GM12891 (cell line): Measurements from ENCODE around the gene SUPT5H.

Experiments used
- DNase-seq: peaks from one replicate; pipeline ENCODE4 v3.0.0; 2011; ENCODE audit warnings: low spot score; ENCODE audit not compliant: insufficient read length
- FAIRE-seq: peaks from 2 replicates; lab custom pipeline; 2011; peaks lifted over from hg19 to GRCh38; lab: Jason Lieb, UNC
- PAX5 ChIP-seq: IDR thresholded peaks from 2 replicates; pipeline ENCODE4 v1.6.1; 2011; ENCODE audit warnings: low read length, moderate library complexity, mild to moderate bottlenecking; ENCODE audit not compliant: insufficient read depth, severe bottlenecking
- POLR2A ChIP-seq: IDR thresholded peaks from 2 replicates; pipeline ENCODE4 v1.6.1; 2011; ENCODE audit warnings: low read depth, low read length, control low read depth
- POLR2AphosphoS5 ChIP-seq: IDR thresholded peaks from 2 replicates; pipeline ENCODE4 v1.6.1; 2011; ENCODE audit warnings: low read depth, low read length, control low read depth
- POU2F2 ChIP-seq: IDR thresholded peaks from 2 replicates; pipeline ENCODE4 v1.6.1; 2011; ENCODE audit warnings: low read depth, mild to moderate bottlenecking, control low read depth, low read length, moderate library complexity
- SPI1 ChIP-seq: IDR thresholded peaks from 2 replicates; pipeline ENCODE4 v1.6.1; 2011; ENCODE audit warnings: low read depth, low read length, control low read depth
- TAF1 ChIP-seq: IDR thresholded peaks from 2 replicates; pipeline ENCODE4 v1.6.1; 2011; ENCODE audit warnings: low read depth, low read length, control low read depth

Gene SUPT5H

DNA sequence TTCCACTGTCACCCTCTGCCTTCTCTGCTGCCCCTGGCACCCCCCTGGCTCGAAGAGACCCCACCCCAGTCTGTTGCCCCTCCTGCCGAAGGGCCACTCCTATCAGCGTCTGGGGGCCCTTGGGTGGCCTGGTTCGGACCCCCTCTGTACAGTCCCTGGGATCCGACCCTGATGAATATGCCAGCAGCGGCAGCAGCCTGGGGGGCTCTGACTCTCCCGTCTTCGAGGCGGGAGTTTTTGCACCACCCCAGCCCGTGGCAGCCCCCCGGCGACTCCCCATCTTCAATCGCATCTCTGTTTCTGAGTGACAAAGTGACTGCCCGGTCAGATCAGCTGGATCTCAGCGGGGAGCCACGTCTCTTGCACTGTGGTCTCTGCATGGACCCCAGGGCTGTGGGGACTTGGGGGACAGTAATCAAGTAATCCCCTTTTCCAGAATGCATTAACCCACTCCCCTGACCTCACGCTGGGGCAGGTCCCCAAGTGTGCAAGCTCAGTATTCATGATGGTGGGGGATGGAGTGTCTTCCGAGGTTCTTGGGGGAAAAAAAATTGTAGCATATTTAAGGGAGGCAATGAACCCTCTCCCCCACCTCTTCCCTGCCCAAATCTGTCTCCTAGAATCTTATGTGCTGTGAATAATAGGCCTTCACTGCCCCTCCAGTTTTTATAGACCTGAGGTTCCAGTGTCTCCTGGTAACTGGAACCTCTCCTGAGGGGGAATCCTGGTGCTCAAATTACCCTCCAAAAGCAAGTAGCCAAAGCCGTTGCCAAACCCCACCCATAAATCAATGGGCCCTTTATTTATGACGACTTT lies 36.8 kb upstream of the SUPT5H start:
- no peak for DNase-seq
- TF ChIP-seq POLR2A (no peak), TAF1 (peak; percentile 14; the same call in 1 of the 2 replicates), POU2F2 (peak; percentile 10; the same call in 1 of the 2 replicates), SPI1 (no peak), PAX5 (no peak), POLR2AphosphoS5 (peak; percentile 18; the same call in 1 of the 2 replicates)
- FAIRE-seq = no peak

DNA sequence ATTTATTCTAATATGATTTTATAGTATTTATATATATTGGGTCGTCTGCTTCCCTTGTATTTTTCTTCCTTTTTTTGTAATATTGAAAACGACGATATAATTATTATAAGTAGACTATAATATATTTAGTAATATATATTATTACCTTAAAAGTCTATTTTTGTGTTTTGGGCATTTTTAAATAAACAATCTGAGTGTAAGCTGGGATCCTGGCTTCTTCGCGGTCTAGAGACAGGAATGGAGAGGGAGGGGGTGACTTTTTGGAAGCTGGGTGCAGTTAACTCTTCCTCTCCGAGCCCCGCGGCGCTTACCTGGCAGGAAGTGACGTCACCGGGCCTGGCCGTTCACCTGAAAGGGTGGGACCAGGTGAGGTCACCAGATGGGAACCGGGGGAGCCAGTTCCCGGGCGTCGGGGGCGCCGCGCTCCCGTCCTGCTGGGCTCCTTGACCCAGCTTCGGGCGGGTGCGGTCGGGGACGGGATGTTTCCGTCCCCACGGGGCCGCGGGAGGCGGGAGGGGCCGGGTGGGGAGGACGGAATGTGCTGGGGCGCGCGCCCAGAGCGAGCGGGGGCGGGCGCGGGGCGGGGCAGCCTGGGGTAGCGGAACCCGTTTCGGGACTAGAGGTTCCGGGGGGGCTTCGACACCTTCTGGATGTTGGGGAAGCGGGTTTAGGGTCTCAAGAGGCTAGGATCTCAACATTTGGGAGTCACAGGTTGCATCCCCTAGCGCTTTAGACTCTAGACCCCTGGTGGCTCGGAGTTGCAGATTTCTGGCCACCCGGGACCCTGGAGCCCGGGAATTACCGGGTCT lies 36.0 kb upstream of the SUPT5H start:
- peak; percentile 61 for FAIRE-seq
- TF ChIP-seq POU2F2 (peak; percentile 71; the same call in 1 of the 2 replicates), POLR2A (peak; percentile 87), SPI1 (no peak), POLR2AphosphoS5 (peak; percentile 91)
- DNase-seq = no peak

DNA sequence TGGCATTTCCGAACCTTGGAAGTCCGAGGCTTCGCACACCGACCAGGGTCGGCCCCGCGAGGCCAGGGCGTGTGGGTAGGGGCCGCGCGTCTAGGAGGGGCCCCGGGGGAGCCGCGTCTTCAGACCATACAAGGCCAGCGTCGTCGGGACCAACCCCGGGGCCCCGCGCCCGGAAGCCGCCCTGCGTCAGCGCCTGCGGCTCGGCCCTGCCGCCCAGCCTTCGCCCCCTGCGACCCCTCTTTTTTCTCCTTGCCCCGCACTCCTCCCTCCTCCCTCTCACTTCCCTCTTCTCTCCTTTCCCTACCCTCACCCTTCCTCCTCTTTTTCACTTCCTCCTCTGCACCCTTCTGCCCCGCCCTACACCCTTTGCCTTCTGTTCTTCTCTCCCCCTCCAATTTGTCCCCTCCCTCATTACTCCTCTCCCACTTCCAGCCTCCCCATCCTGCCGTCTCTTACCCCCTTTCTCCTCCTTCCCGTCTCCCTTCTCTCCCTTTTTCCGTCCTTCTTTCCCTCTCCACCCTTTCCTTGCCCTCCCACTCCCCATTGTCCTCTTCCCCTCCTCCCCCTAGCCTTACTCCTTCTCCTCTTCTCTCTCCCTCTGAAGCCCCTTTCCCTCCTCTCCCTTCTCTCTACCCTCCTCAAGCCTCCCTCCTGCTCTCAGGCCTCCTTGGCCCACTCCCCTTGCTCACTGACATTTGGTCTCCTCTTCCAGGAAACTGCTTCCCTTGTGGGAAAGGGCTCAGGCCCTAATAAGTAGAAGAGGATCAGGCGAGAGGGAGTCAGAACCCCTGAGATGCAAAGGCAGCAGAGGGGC lies 35.2 kb upstream of the SUPT5H start:
- FAIRE-seq = peak; percentile 76
- TF ChIP-seq PAX5 (no peak), POLR2A (peak; percentile 72), SPI1 (peak; percentile 92), POLR2AphosphoS5 (peak; percentile 89), TAF1 (0 out of 2 replicates have a peak, but pooled peaks have one; percentile 49)
- peak; percentile 57 for DNase-seq

- no peak for DNase-seq
- TF ChIP-seq POLR2AphosphoS5 (0 out of 2 replicates have a peak, but pooled peaks have one; percentile 18), TAF1 (no peak)
- FAIRE-seq = no peak
These were observed 34.6 kb upstream of the SUPT5H start for GRCh38 chr19:39410831-39411080.

GRCh38 chr19:39411081-39411831 lies 34.1 kb upstream of the SUPT5H start:
- DNase-seq = no peak
- no peak for FAIRE-seq
- TF ChIP-seq POU2F2 (no peak), POLR2AphosphoS5 (0 out of 2 replicates have a peak, but pooled peaks have one; percentile 37), POLR2A (peak; percentile 48)

DNA sequence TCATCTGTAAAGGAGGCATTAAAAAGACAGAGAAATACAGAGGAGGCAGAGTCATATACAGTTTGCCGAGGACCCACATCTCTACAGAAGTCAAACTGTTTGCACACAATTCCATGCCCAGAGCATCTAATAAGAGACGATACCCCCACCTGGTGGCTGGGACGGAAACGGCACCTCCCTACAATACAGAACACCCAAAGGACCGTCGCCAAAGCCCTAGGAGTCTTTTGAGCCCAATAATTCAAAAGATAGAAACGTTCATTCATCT lies 33.6 kb upstream of the SUPT5H start:
- DNase-seq = no peak
- peak; percentile 95 for FAIRE-seq
- no peak for TF ChIP-seq SPI1
- no peak for TF ChIP-seq POLR2AphosphoS5
- TF ChIP-seq TAF1 = no peak

DNA sequence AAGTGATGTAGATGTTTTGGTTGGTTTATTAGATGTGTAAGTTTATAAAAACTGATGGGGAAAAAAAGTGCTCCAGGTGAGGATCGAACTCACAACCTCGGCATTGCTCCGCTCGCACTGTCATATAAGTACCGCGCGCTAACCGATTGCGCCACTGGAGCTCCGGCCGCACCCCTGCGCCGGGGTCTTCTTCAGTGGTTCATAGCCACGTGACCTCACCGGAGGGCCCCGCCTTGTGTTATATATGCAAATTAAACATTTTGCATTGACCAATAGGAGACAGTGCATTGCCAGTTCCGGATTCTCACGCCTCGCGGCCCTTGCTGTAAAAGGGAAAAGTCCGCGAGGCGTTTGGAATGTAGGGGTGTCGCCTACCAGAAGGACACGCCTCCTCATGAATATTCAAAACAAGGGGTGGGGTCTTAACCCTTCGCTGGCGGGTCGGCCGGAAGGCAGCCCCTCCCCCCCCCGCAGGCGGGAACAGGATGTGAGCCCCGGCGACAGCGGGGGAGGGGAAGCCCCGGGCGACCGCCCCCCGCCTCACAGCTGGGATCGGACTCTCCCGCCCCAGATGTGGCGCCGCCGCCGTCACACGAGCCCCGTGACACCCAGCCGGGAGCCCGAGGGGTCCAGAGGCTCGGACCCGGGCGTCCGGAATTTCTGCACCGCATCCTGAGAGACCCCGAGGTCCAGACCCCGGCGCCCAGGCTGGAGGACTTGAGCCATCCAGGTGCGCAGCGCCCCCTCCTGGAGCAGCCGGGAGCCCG lies 33.1 kb upstream of the SUPT5H start, which contains the start of gene PLEKHG2:
Gene PLEKHG2, plus strand, starts transcription at position 570 of the 767 bp plus-strand sequence. CDS start 1,418 bp downstream, outside the sequence.
- FAIRE-seq = no peak
- TF ChIP-seq POU2F2 (peak; percentile 100), TAF1 (peak; percentile 47; the same call in 1 of the 2 replicates), POLR2A (peak; percentile 76; the same call in 1 of the 2 replicates), SPI1 (peak; percentile 41), POLR2AphosphoS5 (peak; percentile 78), PAX5 (no peak)
- DNase-seq = peak; percentile 96

DNA sequence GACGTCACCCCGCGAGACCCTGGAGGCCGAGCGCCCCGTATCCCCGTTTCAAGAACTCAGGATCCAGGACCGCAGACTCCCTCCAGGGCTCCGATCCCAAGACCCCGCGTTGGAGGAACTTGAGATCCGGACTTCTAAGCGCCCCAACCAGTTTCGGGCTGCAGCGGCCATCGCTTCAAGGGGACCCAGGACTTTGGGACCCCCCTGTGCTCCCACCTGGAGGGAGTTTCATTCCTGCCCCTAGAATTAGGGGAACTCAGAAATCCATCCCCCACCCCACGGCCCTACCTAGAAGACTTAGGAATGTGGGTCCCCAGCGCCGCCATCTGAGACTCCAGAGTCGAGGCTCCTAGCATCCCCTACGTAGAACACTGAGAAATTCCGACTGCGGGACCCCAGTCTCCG lies 32.5 kb upstream of the SUPT5H start:
- TF ChIP-seq TAF1 (no peak), POU2F2 (no peak), POLR2A (no peak)
- DNase-seq (no peak), FAIRE-seq (peak; percentile 13)
